Uterus (tissue), 4 donors: ENCODE measurements around the gene PLIN4. TPM values are rescaled to one million over a fixed set of nuclear protein-coding genes. Genes with fewer than 3 reads are reported as not detected.

ENCODE experiments used
- DNase-seq, 2 donors: peaks; one replicate each; pipeline ENCODE4 v3.0.0-alpha.2; 2019 to 2020
- H3K27ac ChIP-seq, 2 donors: fragments of 200-600 bp; sonication (generic); 1 replicate in 1 of 2; 2 replicates in 1 of 2; pipeline ENCODE4 v1.5.1; 2016 to 2018
- H3K27me3 ChIP-seq, 2 donors: fragments of 200-600 bp; sonication (generic); one replicate each; pipeline ENCODE4 v1.5.1; 2018 to 2019; ENCODE audit warnings: control low read depth in 1 of 2
- H3K36me3 ChIP-seq, 2 donors: fragments of 200-600 bp; sonication (generic); one replicate each; pipeline ENCODE4 v1.5.1; 2019; ENCODE audit warnings: control low read depth in 1 of 2
- H3K4me1 ChIP-seq, 2 donors: fragments of 200-600 bp; sonication (generic); one replicate each; pipeline ENCODE4 v1.5.1; 2018 to 2019; ENCODE audit warnings: control low read depth in 1 of 2
- H3K4me3 ChIP-seq, 2 donors: fragments of 200-600 bp; sonication (generic); 1 replicate in 1 of 2; 2 replicates in 1 of 2; pipeline ENCODE4 v1.5.1; 2018 to 2019; ENCODE audit warnings: mild to moderate bottlenecking in 1 of 2
- H3K9me3 ChIP-seq, 2 donors: fragments of 200-600 bp; sonication (generic); one replicate each; pipeline ENCODE4 v1.5.1; 2019; ENCODE audit warnings: control low read depth in 1 of 2
- POLR2A ChIP-seq, 2 donors: fragments of 450-650 bp; IDR thresholded peaks; one replicate each; pipeline ENCODE4 v1.6.1; 2016; ENCODE audit warnings: antibody characterized with exemption in 2 of 2, mild to moderate bottlenecking in 1 of 2, moderate library complexity in 1 of 2
- intact Hi-C: fragments of 100-400 bp; cut with DNase I; formaldehyde crosslinking; loops from one replicate; pipeline ENCODE4 v1.15.1; 2023; ENCODE audit warnings: low total_unique reads
- total RNA-seq, 4 donors: library from RNA; depleted of rRNA in 3 of 4; stranded (reverse); fragments of >200 nt in 3 of 4; gene quantifications; one replicate each; pipeline versions ENCODE4 v1.1.0 to v1.2.4, GENCODE V29; 2014 to 2023
- TF ChIP-seq, protein P1 (sequence below), 4 experiments: fragments of 200-600 bp in 2 of 4; fragments of 450-650 bp in 2 of 4; sonication (generic) in 2 of 4; IDR thresholded peaks; one replicate each; pipeline ENCODE4 v1.5.1; 2016 to 2019; ENCODE audit warnings: antibody characterized with exemption in 4 of 4, mild to moderate bottlenecking in 2 of 4, moderate library complexity in 1 of 4
- donor health status: DM: yes; HTN: yes; CAD: no.

PLIN4 gene
- total RNA-seq, 4 donors from 2014 or later = 7.9 to 78.3 (median 16.2) TPM

DNA sequence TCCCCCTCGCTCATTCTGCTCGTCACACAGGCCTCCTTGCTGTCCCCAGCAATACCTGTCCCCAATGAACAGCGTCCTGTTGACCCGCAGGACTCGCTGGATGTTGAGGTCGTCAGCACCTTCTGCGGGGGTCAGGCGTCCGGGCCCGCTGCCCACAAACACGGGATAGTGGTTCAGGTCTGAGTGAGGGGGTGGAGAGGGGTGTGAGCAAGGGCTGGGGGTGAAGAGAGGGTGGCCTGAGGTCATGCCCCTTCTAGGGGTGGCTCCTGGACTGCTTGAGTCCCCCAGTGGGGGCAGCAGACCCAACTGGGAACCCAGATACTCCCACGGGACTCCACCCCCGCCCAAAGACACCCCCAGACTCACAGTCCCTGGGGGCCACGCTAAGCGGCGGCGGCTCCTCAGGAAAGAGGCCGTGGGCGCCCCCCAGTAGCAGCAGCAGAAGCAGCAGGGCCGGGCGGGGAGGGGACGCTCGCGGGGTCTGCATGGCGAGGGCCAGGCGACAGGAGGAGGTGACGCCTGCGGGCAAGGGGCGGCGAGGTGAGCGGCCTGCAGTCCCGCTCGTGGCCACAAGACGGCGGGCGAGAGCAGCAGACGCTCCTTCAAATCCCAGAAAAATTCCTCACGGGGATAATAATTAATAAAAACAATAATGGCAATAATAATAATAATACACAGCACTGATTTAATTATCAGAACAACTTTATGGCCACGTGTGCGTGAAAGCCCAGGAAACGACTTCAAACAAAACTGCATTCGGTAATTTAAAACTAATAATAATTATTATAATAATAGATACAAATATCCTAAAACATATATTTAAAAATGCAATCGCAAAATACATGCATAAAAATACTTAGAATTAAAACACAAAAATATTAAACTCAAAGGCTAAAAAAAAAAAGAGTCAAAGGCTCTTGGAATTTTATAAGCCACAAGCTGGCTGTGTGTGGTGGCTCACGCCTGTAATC is 40.0 kb upstream of the PLIN4 start:
- no peaks in the 10 kb centered on the region for H3K36me3 ChIP-seq
- peak overlapping the region in 1 of 2 donors; percentile 8 for H3K4me3 ChIP-seq
- peak overlapping the region; percentile 9 to 52 for H3K27ac ChIP-seq
- peak in 1 of 2 donors; percentile 34 for DNase-seq
- H3K9me3 ChIP-seq = no peaks in the 10 kb centered on the region
- H3K4me1 ChIP-seq = no peaks in the 10 kb centered on the region
- TF ChIP-seq, protein P1, sequence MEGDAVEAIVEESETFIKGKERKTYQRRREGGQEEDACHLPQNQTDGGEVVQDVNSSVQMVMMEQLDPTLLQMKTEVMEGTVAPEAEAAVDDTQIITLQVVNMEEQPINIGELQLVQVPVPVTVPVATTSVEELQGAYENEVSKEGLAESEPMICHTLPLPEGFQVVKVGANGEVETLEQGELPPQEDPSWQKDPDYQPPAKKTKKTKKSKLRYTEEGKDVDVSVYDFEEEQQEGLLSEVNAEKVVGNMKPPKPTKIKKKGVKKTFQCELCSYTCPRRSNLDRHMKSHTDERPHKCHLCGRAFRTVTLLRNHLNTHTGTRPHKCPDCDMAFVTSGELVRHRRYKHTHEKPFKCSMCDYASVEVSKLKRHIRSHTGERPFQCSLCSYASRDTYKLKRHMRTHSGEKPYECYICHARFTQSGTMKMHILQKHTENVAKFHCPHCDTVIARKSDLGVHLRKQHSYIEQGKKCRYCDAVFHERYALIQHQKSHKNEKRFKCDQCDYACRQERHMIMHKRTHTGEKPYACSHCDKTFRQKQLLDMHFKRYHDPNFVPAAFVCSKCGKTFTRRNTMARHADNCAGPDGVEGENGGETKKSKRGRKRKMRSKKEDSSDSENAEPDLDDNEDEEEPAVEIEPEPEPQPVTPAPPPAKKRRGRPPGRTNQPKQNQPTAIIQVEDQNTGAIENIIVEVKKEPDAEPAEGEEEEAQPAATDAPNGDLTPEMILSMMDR (IDR thresholded peaks at IDR 0.05) = peak; percentile 88 to 100 (median 92)
- no peak for TF ChIP-seq POLR2A (IDR thresholded peaks at IDR 0.05)
- intact Hi-C loops = no loop called here
- H3K27me3 ChIP-seq = no peaks in the 10 kb centered on the region

DNA sequence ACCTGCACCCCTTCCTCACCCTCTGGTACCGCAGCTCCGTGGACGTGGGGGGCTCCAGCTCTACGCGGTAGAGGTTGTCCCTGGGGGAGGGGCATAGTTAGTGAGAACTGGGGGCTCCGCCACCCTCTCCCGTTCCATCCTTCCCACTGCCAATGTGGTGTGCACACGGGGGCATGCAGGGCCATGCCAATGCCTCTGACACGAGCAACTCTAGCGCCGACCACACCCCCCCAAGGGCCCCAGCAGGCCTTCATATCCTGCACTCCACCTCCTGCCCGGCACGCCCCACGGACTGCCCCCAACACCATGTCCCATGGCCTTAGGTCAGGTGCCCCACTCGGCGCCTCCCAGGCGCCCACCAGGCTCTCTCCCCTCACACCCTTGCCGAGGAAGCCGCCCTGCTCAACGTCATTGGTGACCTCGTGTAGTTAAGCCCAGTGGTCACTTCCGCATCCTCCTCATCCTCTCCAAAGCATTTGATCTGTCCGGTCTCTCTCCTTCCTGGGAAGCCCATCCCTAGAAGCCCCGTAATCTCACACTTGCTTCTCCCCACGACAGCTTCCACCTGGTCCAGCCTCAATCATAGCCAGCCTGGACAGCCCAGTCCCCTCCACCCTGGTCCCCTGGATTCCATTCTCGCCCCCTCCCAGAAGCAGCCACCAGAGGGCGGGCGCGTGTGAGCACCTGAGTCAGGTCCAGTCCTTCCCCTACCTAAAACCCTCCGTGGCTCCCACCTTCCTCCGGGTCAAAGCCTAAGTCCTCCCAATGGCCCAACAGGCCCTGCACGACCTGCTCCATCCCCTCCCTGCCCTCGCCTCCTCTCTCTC is 39.1 kb upstream of the PLIN4 start:
- Histone ChIP-seq H3K36me3 (no peaks in the 10 kb centered on the region), H3K9me3 (no peaks in the 10 kb centered on the region), H3K4me3 (no peak overlapping the region), H3K27ac (peak overlapping the region in 1 of 2 donors; percentile 52), H3K4me1 (no peaks in the 10 kb centered on the region), H3K27me3 (no peaks in the 10 kb centered on the region)
- intact Hi-C loops = no loop called here
- DNase-seq = no peak
- no peak for TF ChIP-seq POLR2A (IDR thresholded peaks at IDR 0.05)
- TF ChIP-seq, protein P1 (IDR thresholded peaks at IDR 0.05) = no peak

DNA sequence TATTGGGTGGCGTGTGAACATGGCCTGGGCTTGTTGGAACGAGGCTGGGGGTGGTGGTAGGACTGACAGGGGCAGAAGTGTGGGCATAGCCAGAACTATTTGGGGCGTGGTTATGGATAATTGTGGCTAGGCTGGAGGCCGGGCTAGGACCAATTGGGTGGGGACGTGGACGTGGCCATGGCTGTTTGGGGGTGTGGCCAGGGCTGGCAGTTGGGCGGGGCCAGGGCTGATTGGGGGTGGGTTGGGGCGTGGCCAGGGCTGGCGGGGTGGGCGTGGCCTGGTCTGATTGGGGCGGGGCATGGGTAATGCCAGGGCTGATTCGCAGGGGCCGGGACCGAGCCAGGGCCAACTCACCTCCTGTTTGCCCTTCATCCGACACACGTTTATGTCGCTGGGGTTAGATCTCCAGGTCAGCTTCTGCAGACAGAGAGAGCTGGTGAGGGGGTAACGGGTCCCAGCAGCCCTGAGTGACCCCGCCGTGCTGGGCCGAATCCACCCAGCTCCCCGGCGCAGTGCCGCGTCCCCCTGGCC is 38.4 kb upstream of the PLIN4 start:
- Histone ChIP-seq H3K4me1 (no peaks in the 10 kb centered on the region), H3K4me3 (no peak overlapping the region), H3K9me3 (no peaks in the 10 kb centered on the region), H3K36me3 (no peaks in the 10 kb centered on the region), H3K27me3 (no peaks in the 10 kb centered on the region), H3K27ac (no peak overlapping the region)
- TF ChIP-seq POLR2A (IDR thresholded peaks at IDR 0.05) = no peak
- TF ChIP-seq, protein P1 (IDR thresholded peaks at IDR 0.05) = no peak
- no peak for DNase-seq
- intact Hi-C loops = no loop called here

DNA sequence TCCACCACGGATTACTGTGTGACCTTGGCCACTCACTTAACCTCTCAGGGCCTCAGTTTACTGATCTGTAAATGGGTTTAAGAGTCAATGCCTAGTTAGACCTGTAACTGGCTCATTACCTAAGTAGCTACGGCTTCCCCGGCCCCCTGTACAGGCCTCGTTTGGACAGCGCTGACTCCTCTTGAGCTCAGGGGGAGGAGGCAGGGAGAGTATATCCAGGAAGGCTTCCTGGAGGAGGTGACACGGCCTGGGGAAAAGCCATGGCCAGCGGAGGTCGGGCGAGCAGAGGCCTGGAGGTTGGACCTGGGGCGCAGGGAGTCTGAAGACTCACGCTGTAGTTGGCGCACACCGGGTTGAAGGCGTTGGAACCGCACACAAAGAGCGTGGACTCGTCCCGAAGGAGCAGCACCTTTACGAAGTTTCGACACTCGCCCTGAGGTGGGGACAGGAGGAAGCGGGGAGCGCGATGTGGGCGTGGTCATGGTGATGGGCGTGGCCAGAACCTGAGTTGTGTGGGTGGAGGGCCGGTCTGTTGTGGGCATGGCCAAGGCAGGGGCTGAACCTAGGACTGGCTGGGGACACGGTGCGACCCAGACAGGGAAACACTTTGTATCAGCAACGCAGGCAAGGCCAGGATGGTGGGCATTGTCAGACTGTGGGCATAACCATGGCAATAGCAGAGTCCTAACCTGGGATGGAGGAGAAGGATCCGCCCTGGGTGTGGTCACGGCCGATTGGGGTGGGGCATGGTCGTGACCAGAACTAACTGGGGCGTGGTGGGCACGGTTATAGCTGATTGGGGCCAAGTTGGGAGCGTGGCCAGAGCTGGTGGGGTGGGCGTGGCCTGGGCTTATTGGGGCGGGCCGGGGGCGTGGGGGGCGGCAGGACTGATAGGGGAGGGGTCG is 37.6 kb upstream of the PLIN4 start:
- H3K27me3 ChIP-seq = no peaks in the 10 kb centered on the region
- no peaks in the 10 kb centered on the region for H3K4me1 ChIP-seq
- intact Hi-C loops = no loop called here
- H3K9me3 ChIP-seq = no peaks in the 10 kb centered on the region
- H3K4me3 ChIP-seq = no peak overlapping the region
- H3K27ac ChIP-seq = no peak overlapping the region
- no peaks in the 10 kb centered on the region for H3K36me3 ChIP-seq
- no peak for DNase-seq
- TF ChIP-seq, protein P1 (IDR thresholded peaks at IDR 0.05) = no peak
- TF ChIP-seq POLR2A (IDR thresholded peaks at IDR 0.05) = no peak
